Measurements from ENCODE around the gene LIPT2. TPM values are rescaled to one million over a fixed set of nuclear protein-coding genes. Genes with fewer than 3 reads are reported as not detected.

LIPT2 gene
- polyA plus RNA-seq, 1 experiment: 2.1 TPM

- POLR2A ChIA-PET: no interaction called here
- TF ChIP-seq, protein P1, sequence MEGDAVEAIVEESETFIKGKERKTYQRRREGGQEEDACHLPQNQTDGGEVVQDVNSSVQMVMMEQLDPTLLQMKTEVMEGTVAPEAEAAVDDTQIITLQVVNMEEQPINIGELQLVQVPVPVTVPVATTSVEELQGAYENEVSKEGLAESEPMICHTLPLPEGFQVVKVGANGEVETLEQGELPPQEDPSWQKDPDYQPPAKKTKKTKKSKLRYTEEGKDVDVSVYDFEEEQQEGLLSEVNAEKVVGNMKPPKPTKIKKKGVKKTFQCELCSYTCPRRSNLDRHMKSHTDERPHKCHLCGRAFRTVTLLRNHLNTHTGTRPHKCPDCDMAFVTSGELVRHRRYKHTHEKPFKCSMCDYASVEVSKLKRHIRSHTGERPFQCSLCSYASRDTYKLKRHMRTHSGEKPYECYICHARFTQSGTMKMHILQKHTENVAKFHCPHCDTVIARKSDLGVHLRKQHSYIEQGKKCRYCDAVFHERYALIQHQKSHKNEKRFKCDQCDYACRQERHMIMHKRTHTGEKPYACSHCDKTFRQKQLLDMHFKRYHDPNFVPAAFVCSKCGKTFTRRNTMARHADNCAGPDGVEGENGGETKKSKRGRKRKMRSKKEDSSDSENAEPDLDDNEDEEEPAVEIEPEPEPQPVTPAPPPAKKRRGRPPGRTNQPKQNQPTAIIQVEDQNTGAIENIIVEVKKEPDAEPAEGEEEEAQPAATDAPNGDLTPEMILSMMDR (IDR thresholded peaks at IDR 0.05; ENCODE audit: low read depth, low read length): no peak
These were observed 31.5 kb upstream of the LIPT2 start for GRCh38 chr11:74524978-74525377.

GRCh38 chr11:74524501-74524900 is 31.0 kb upstream of the LIPT2 start:
- POLR2A ChIA-PET: no interaction called here
- no peak overlapping the region for H3K4me3 ChIP-seq (ENCODE audit: low read depth, low read length)
- TF ChIP-seq, protein P1 (IDR thresholded peaks at IDR 0.05; ENCODE audit: low read depth, low read length): no peak
- H3K27ac ChIP-seq (ENCODE audit: low read depth, low read length): no peak overlapping the region
- DNase-seq (ENCODE audit: low read depth, low spot score): no peak
- CTCF ChIA-PET: no interaction called here
- peaks cover 11% of the 10 kb centered on the region for H3K27me3 ChIP-seq (ENCODE audit: control insufficient read depth, insufficient read depth, low read length)
- no peaks in the 10 kb centered on the region for H3K9me3 ChIP-seq (ENCODE audit: control insufficient read depth, insufficient read depth, low read length)

More at GRCh38 chr11:74524978-74525377, 31.5 kb upstream of the LIPT2 start:
- CTCF ChIA-PET: no interaction called here
- no peak overlapping the region for H3K4me3 ChIP-seq (ENCODE audit: low read depth, low read length)
- H3K27me3 ChIP-seq (ENCODE audit: control insufficient read depth, insufficient read depth, low read length): peaks cover 13% of the 10 kb centered on the region
- DNase-seq (ENCODE audit: low read depth, low spot score): no peak
- H3K9me3 ChIP-seq (ENCODE audit: control insufficient read depth, insufficient read depth, low read length): no peaks in the 10 kb centered on the region
- no peak overlapping the region for H3K27ac ChIP-seq (ENCODE audit: low read depth, low read length)

GRCh38 chr11:74522776-74523175 is 29.3 kb upstream of the LIPT2 start:
- ChIA-PET CTCF (interaction anchor here (0.5 to 0.6 kb wide), 3 partner anchors 16 to 133 kb away, joined by 3 read pairs; no protein-coding TSS in a partner anchor), POLR2A (interaction anchor here (0.5 kb wide), 1 partner anchor 816 kb away, joined by 3 read pairs; no protein-coding TSS in a partner anchor)
- Histone ChIP-seq H3K9me3 (ENCODE audit: control insufficient read depth, insufficient read depth, low read length) (no peaks in the 10 kb centered on the region), H3K27ac (ENCODE audit: low read depth, low read length) (no peak overlapping the region), H3K4me3 (ENCODE audit: low read depth, low read length) (no peak overlapping the region), H3K27me3 (ENCODE audit: control insufficient read depth, insufficient read depth, low read length) (peaks cover 13% of the 10 kb centered on the region)
- TF ChIP-seq, protein P1 (IDR thresholded peaks at IDR 0.05; ENCODE audit: low read depth, low read length): no peak
- DNase-seq (ENCODE audit: low read depth, low spot score): no peak

DNA sequence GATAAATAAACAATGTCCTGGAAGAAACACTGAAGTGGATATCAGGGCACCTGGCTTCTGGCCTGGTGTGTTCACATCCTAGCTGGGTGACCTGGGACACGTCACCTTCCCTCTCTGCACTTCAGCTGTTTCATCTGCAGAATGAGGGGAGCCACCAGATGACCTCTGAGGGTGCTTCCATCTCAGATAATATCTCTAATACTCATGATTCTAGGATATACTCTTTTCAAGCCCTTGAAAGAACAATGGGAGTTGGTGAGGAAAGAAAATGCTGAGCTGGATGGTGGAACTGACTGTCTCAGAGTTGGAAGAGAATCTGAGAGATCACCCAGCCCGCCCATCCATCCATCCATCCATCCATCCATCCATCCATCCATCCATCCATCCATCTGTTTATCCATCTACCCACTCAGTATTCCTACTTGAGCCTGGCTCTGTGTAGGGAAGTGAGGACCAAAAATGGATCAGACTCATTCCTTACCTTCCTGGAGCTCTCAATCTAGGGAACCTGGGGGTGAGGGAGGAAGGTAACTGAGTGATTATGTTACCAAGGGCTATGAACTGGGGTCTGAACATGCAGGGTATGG is 28.2 kb upstream of the LIPT2 start:
- H3K27ac ChIP-seq (ENCODE audit: low read depth, low read length): no peak overlapping the region
- peaks cover 18% of the 10 kb centered on the region for H3K27me3 ChIP-seq (ENCODE audit: control insufficient read depth, insufficient read depth, low read length)
- CTCF ChIA-PET: no interaction called here
- no peak for DNase-seq (ENCODE audit: low read depth, low spot score)
- TF ChIP-seq, protein P1 (IDR thresholded peaks at IDR 0.05; ENCODE audit: low read depth, low read length): no peak
- POLR2A ChIA-PET: no interaction called here
- no peak overlapping the region for H3K4me3 ChIP-seq (ENCODE audit: low read depth, low read length)
- no peaks in the 10 kb centered on the region for H3K9me3 ChIP-seq (ENCODE audit: control insufficient read depth, insufficient read depth, low read length)

DNA sequence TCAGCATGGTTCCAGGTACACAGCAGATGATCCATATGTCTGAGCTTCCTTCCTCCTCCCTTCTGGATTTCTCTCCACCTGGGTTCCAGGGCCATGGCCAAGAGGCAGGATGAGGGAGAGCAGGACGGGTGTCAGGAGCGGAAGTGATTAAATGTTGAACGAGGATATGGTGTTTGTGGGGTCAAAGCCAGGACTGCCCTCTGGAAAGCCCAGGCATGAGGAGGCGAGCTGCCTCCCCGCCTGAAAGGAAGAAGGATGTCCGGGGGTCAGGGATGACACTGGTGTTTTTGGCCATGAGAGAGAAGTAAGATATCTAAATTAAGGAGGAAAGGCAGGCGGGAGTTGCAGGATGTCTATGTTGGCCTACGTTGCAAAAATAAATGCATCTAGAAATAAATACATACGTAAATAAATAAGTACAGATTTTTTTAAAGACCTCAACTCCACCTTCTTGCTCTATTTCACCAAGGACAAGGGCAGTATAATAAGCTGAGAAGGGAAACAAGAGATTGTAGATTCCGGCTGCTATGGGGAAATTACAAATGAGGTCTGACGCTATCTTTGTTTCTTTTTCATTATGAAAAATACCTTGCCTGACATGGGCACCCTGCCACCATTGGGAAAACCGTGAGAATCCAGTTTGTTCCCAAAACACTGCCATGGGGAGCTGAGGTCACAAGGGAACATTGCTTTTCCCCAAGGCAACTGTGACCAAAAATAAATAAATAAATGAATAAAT is 27.6 kb upstream of the LIPT2 start:
- no peak overlapping the region for H3K27ac ChIP-seq (ENCODE audit: low read depth, low read length)
- H3K9me3 ChIP-seq (ENCODE audit: control insufficient read depth, insufficient read depth, low read length): no peaks in the 10 kb centered on the region
- no peak for DNase-seq (ENCODE audit: low read depth, low spot score)
- no peak overlapping the region for H3K4me3 ChIP-seq (ENCODE audit: low read depth, low read length)
- CTCF ChIA-PET: no interaction called here
- TF ChIP-seq, protein P1 (IDR thresholded peaks at IDR 0.05; ENCODE audit: low read depth, low read length): no peak
- peaks cover 18% of the 10 kb centered on the region for H3K27me3 ChIP-seq (ENCODE audit: control insufficient read depth, insufficient read depth, low read length)
- POLR2A ChIA-PET: no interaction called here
